NCI-H526 (cell line): ENCODE measurements around the gene CLK4.

ENCODE experiments used
- DNase-seq, 2 experiments: peaks; one replicate each; lab custom pipeline; 2025; lab: John Stamatoyannopoulos, UW

The CLK4 gene

DNA sequence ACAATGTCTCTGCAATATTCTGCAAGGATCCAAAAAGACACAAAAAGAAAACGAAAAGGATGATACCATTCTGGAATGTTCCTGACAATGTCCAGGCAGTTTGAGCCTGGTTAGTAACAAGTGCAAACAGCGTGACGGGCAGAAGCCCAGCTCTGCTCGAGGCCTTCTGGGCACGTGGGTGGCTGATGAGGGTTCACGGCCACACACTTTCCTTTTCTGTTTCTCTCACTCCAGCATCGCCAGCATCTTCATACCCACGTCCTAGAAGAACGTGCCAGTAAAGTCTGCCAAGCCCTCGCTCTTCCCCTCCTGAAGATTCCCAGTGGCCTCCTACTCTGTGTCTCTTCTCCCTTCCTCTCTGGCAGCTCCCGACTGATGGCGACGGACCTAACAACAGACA is 73.3 kb downstream of the CLK4 start:
- DNase-seq: no peak
